ENCODE results near the gene RFPL2.

The RFPL2 gene

GRCh38 chr22:32232191-32232830 lies 27.4 kb upstream of the RFPL2 start:
- Histone ChIP-seq H3K27me3 (replicated peaks; ENCODE audit: control insufficient read depth, insufficient read depth, low read length, poor library complexity, severe bottlenecking) (no peaks in the 10 kb centered on the region), H3K36me3 (ENCODE audit: control insufficient read depth, insufficient read depth, low read length) (no peaks in the 10 kb centered on the region), H3K4me1 (ENCODE audit: control insufficient read depth, insufficient read depth, low read length, poor library complexity, severe bottlenecking) (no peaks in the 10 kb centered on the region), H3K4me3 (ENCODE audit: insufficient read depth, low read depth, low read length, poor library complexity, severe bottlenecking) (no peak overlapping the region), H3K9me3 (ENCODE audit: control insufficient read depth, low read length) (no peaks in the 10 kb centered on the region), H3K27ac (ENCODE audit: insufficient read depth, low read length, poor library complexity, severe bottlenecking) (no peak overlapping the region)
- no peak for DNase-seq

- H3K27ac ChIP-seq (ENCODE audit: insufficient read depth, low read length, poor library complexity, severe bottlenecking) = no peak overlapping the region
- H3K4me3 ChIP-seq (ENCODE audit: insufficient read depth, low read depth, low read length, poor library complexity, severe bottlenecking) = no peak overlapping the region
- no peak for DNase-seq
- H3K9me3 ChIP-seq (ENCODE audit: control insufficient read depth, low read length) = no peaks in the 10 kb centered on the region
- no peaks in the 10 kb centered on the region for H3K36me3 ChIP-seq (ENCODE audit: control insufficient read depth, insufficient read depth, low read length)
- H3K4me1 ChIP-seq (ENCODE audit: control insufficient read depth, insufficient read depth, low read length, poor library complexity, severe bottlenecking) = no peaks in the 10 kb centered on the region
- H3K27me3 ChIP-seq (replicated peaks; ENCODE audit: control insufficient read depth, insufficient read depth, low read length, poor library complexity, severe bottlenecking) = no peaks in the 10 kb centered on the region
Measured at GRCh38 chr22:32226326-32227104, 21.6 kb upstream of the RFPL2 start.

- H3K27ac ChIP-seq (ENCODE audit: insufficient read depth, low read length, poor library complexity, severe bottlenecking) = no peak overlapping the region
- no peak overlapping the region for H3K4me3 ChIP-seq (ENCODE audit: insufficient read depth, low read depth, low read length, poor library complexity, severe bottlenecking)
- H3K4me1 ChIP-seq (ENCODE audit: control insufficient read depth, insufficient read depth, low read length, poor library complexity, severe bottlenecking) = no peaks in the 10 kb centered on the region
- DNase-seq = no peak
- no peaks in the 10 kb centered on the region for H3K9me3 ChIP-seq (ENCODE audit: control insufficient read depth, low read length)
- H3K36me3 ChIP-seq (ENCODE audit: control insufficient read depth, insufficient read depth, low read length) = no peaks in the 10 kb centered on the region
- H3K27me3 ChIP-seq (replicated peaks; ENCODE audit: control insufficient read depth, insufficient read depth, low read length, poor library complexity, severe bottlenecking) = no peaks in the 10 kb centered on the region
Measured at GRCh38 chr22:32222991-32223390, 18.1 kb upstream of the RFPL2 start.

DNA sequence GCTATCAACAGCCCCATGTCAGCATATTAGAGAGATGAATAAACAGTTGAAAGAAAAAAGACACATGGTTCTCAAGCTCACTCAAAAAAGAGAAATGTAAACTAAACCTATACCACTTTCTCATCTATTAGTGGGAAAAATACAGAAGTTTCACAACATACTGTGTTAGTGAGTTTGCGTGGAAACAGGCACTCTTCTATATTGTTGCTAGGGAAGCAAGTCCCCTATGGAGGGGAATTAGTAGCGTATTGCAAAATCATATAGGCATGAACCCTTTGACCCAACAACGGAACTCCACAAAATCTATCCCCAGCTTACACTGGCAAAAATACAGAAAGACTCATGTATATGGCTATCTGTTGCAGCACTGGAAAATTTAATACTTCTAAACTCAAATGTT lies 14.2 kb upstream of the RFPL2 start:
- Histone ChIP-seq H3K27me3 (replicated peaks; ENCODE audit: control insufficient read depth, insufficient read depth, low read length, poor library complexity, severe bottlenecking) (no peaks in the 10 kb centered on the region), H3K9me3 (ENCODE audit: control insufficient read depth, low read length) (no peaks in the 10 kb centered on the region), H3K27ac (ENCODE audit: insufficient read depth, low read length, poor library complexity, severe bottlenecking) (no peak overlapping the region), H3K4me3 (ENCODE audit: insufficient read depth, low read depth, low read length, poor library complexity, severe bottlenecking) (no peak overlapping the region), H3K36me3 (ENCODE audit: control insufficient read depth, insufficient read depth, low read length) (no peaks in the 10 kb centered on the region), H3K4me1 (ENCODE audit: control insufficient read depth, insufficient read depth, low read length, poor library complexity, severe bottlenecking) (no peaks in the 10 kb centered on the region)
- DNase-seq = no peak

GRCh38 chr22:32218470-32218869 lies 13.6 kb upstream of the RFPL2 start:
- Histone ChIP-seq H3K9me3 (ENCODE audit: control insufficient read depth, low read length) (no peaks in the 10 kb centered on the region), H3K27ac (ENCODE audit: insufficient read depth, low read length, poor library complexity, severe bottlenecking) (no peak overlapping the region), H3K4me1 (ENCODE audit: control insufficient read depth, insufficient read depth, low read length, poor library complexity, severe bottlenecking) (no peaks in the 10 kb centered on the region), H3K4me3 (ENCODE audit: insufficient read depth, low read depth, low read length, poor library complexity, severe bottlenecking) (no peak overlapping the region), H3K27me3 (replicated peaks; ENCODE audit: control insufficient read depth, insufficient read depth, low read length, poor library complexity, severe bottlenecking) (no peaks in the 10 kb centered on the region), H3K36me3 (ENCODE audit: control insufficient read depth, insufficient read depth, low read length) (no peaks in the 10 kb centered on the region)
- DNase-seq = no peak

DNA sequence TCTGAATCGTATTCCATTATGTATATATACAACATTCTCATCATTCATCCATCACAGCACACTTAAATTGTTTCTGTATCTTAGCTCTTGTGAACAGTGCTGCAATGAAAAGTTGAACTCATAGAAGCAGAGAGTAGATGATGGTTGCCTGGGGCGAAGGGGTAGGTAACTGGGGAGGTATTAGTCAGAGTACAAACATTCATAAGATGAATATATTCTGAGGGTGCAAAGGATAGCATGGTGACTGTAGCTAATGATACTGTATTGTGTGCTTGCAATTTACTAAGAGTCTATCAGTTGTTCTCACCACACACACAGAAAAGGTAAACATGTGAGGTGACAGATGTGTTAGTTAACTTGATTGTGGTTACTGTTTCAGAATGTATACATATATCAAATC lies 12.6 kb upstream of the RFPL2 start:
- H3K27ac ChIP-seq (ENCODE audit: insufficient read depth, low read length, poor library complexity, severe bottlenecking) = no peak overlapping the region
- H3K4me1 ChIP-seq (ENCODE audit: control insufficient read depth, insufficient read depth, low read length, poor library complexity, severe bottlenecking) = no peaks in the 10 kb centered on the region
- H3K27me3 ChIP-seq (replicated peaks; ENCODE audit: control insufficient read depth, insufficient read depth, low read length, poor library complexity, severe bottlenecking) = no peaks in the 10 kb centered on the region
- no peak overlapping the region for H3K4me3 ChIP-seq (ENCODE audit: insufficient read depth, low read depth, low read length, poor library complexity, severe bottlenecking)
- H3K9me3 ChIP-seq (ENCODE audit: control insufficient read depth, low read length) = no peaks in the 10 kb centered on the region
- no peak for DNase-seq
- no peaks in the 10 kb centered on the region for H3K36me3 ChIP-seq (ENCODE audit: control insufficient read depth, insufficient read depth, low read length)

DNA sequence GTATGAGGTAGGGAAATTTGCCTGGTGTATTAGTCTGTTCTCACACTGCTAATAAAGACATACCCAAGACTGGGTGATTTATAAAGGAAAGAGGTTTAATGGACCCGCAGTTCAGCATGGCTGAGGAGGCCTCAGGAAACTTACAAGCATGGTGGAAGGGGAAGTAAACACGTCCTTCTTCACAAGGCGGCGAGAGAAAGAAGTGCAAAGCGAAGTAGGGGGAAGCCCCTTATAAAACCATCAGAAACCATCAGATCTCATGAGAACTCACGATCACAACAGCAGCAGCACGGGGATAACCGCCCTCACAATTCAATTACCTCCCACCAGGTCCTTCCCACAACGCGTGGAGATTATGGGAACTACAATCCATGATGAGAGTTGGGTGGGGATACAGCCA lies 12.0 kb upstream of the RFPL2 start:
- Histone ChIP-seq H3K36me3 (ENCODE audit: control insufficient read depth, insufficient read depth, low read length) (no peaks in the 10 kb centered on the region), H3K4me3 (ENCODE audit: insufficient read depth, low read depth, low read length, poor library complexity, severe bottlenecking) (no peak overlapping the region), H3K9me3 (ENCODE audit: control insufficient read depth, low read length) (no peaks in the 10 kb centered on the region), H3K27me3 (replicated peaks; ENCODE audit: control insufficient read depth, insufficient read depth, low read length, poor library complexity, severe bottlenecking) (no peaks in the 10 kb centered on the region), H3K4me1 (ENCODE audit: control insufficient read depth, insufficient read depth, low read length, poor library complexity, severe bottlenecking) (no peaks in the 10 kb centered on the region), H3K27ac (ENCODE audit: insufficient read depth, low read length, poor library complexity, severe bottlenecking) (no peak overlapping the region)
- no peak for DNase-seq

DNA sequence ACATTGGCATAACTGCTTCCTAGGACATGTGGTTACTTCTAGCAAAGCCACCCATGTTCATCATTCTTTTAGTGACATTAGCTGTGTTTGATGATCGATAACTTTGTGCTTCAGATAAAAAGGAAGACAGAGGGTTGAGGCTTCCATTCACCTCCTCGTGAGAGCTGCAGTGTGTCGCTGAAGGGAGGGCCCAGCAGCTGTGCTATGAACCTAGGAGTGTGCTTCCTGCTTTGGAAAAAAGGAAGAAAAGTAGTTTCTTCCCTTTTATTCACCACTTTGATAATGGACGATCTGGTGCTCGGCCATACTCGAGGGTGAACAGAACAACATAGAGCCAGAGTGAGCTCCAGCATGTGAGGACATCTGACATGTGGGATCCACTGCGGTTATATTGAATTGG lies 6.1 kb upstream of the RFPL2 start:
- DNase-seq = no peak
- Histone ChIP-seq H3K4me1 (ENCODE audit: control insufficient read depth, insufficient read depth, low read length, poor library complexity, severe bottlenecking) (peaks cover 11% of the 10 kb centered on the region), H3K9me3 (ENCODE audit: control insufficient read depth, low read length) (no peaks in the 10 kb centered on the region), H3K27me3 (replicated peaks; ENCODE audit: control insufficient read depth, insufficient read depth, low read length, poor library complexity, severe bottlenecking) (no peaks in the 10 kb centered on the region), H3K4me3 (ENCODE audit: insufficient read depth, low read depth, low read length, poor library complexity, severe bottlenecking) (no peak overlapping the region), H3K36me3 (ENCODE audit: control insufficient read depth, insufficient read depth, low read length) (no peaks in the 10 kb centered on the region), H3K27ac (ENCODE audit: insufficient read depth, low read length, poor library complexity, severe bottlenecking) (no peak overlapping the region)

GRCh38 chr22:32208681-32209080 lies 3.8 kb upstream of the RFPL2 start:
- Histone ChIP-seq H3K4me3 (ENCODE audit: insufficient read depth, low read depth, low read length, poor library complexity, severe bottlenecking) (no peak overlapping the region), H3K27ac (ENCODE audit: insufficient read depth, low read length, poor library complexity, severe bottlenecking) (no peak overlapping the region), H3K36me3 (ENCODE audit: control insufficient read depth, insufficient read depth, low read length) (no peaks in the 10 kb centered on the region), H3K27me3 (replicated peaks; ENCODE audit: control insufficient read depth, insufficient read depth, low read length, poor library complexity, severe bottlenecking) (no peaks in the 10 kb centered on the region), H3K4me1 (ENCODE audit: control insufficient read depth, insufficient read depth, low read length, poor library complexity, severe bottlenecking) (peaks cover 14% of the 10 kb centered on the region), H3K9me3 (ENCODE audit: control insufficient read depth, low read length) (no peaks in the 10 kb centered on the region)
- no peak for DNase-seq

DNA sequence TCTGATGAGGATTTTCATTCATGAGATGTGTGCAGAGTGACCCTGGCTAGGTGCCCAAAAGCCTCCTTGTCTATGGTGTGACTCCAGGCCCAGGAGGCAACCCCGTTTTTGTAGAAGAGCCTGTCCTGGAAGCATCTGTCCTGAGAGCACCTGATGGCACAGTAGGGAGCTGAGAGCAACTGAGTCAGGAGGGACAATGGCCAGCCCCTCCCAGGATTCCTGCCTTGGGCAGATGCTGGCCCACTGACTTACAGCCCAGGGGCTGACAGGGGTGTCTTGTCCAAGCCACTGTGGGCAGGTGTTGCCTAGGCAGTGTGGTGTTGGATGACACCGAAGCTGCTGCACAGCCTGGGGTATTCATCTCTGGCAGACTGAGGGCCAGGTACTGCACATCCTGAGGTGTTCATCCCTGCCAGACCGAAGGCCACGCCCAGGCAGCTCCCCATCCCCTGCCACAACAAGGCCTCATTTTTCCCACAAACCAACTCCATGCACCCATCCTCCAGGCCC lies 3.2 kb upstream of the RFPL2 start:
- no peak overlapping the region for H3K27ac ChIP-seq (ENCODE audit: insufficient read depth, low read length, poor library complexity, severe bottlenecking)
- peaks cover 20% of the 10 kb centered on the region for H3K4me1 ChIP-seq (ENCODE audit: control insufficient read depth, insufficient read depth, low read length, poor library complexity, severe bottlenecking)
- H3K36me3 ChIP-seq (ENCODE audit: control insufficient read depth, insufficient read depth, low read length) = no peaks in the 10 kb centered on the region
- DNase-seq = no peak
- H3K4me3 ChIP-seq (ENCODE audit: insufficient read depth, low read depth, low read length, poor library complexity, severe bottlenecking) = no peak overlapping the region
- no peaks in the 10 kb centered on the region for H3K9me3 ChIP-seq (ENCODE audit: control insufficient read depth, low read length)
- no peaks in the 10 kb centered on the region for H3K27me3 ChIP-seq (replicated peaks; ENCODE audit: control insufficient read depth, insufficient read depth, low read length, poor library complexity, severe bottlenecking)

Data from effector memory CD4-positive, alpha-beta T cell (primary cell).